Measurements from ENCODE around the gene ARHGAP5. TPM values are rescaled to one million over a fixed set of nuclear protein-coding genes. Genes with fewer than 3 reads are reported as not detected.
A peak's percentile ranks its signal among the peaks of the same experiment; 100 is the strongest.

The ARHGAP5 gene
- total RNA-seq, 1 donor from 2014 or later: 140 TPM

DNA sequence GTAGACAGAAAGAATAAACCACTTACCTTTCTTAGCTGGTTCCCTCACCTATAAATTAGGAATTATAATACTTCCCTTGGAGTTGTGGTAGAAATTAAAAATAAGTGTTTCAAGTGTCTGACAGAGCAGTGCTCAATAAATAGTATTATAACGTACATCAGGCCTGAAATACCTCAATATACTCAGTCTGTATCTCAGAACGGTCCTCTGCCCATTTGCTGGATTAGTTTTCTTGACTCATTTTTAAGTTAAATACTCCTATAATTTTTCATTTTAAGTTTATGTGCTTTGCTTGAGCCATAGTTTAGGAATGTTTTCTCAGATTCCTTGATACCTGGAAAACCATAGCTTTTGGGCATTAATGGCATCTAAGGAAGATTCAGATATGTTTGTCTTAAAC lies 22.4 kb downstream of the ARHGAP5 start:
- Histone ChIP-seq H3K4me2 (ENCODE audit: low read length) (no peak overlapping the region), H3K27me3 (ENCODE audit: insufficient read depth, low read length) (no peaks in the 10 kb centered on the region), H3K9ac (ENCODE audit: low read length) (no peak overlapping the region), H3K4me3 (ENCODE audit: insufficient read depth, low read depth, low read length) (no peak overlapping the region), H2AFZ (ENCODE audit: low read depth, low read length) (no peak overlapping the region), H3K9me3 (ENCODE audit: insufficient read depth, low read depth, low read length) (no peaks in the 10 kb centered on the region), H3K27ac (ENCODE audit: low read depth, low read length) (no peak overlapping the region), H4K20me1 (ENCODE audit: insufficient read depth, low read length) (peaks cover 56% of the 10 kb centered on the region), H3K4me1 (ENCODE audit: insufficient read depth, low read length) (no peaks in the 10 kb centered on the region), H3K36me3 (ENCODE audit: insufficient read depth, low read length) (peaks cover 7% of the 10 kb centered on the region), H3K79me2 (ENCODE audit: insufficient read depth, low read length) (peaks cover 85% of the 10 kb centered on the region)
- FAIRE-seq (no peak), DNase-seq (ENCODE audit: low read depth) (no peak)
- H3K27ac Mint-ChIP-seq (ENCODE audit: unreplicated experiment): no peak overlapping the region
- H3K4me3 Mint-ChIP-seq (ENCODE audit: unreplicated experiment): no peak overlapping the region
- peaks cover 6% of the 10 kb centered on the region for H3K4me1 Mint-ChIP-seq (ENCODE audit: low read depth, unreplicated experiment)
- H3K9me3 Mint-ChIP-seq (ENCODE audit: unreplicated experiment): no peaks in the 10 kb centered on the region
- no peak for TF ChIP-seq CTCF (IDR thresholded peaks at IDR 0.05; ENCODE audit: insufficient read depth, low read depth, low read length)
- H3K27me3 Mint-ChIP-seq (ENCODE audit: low read depth, unreplicated experiment): no peaks in the 10 kb centered on the region
- peaks cover 4% of the 10 kb centered on the region for H3K36me3 Mint-ChIP-seq (ENCODE audit: low read depth, unreplicated experiment)

GRCh38 chr14:32100175-32100574 lies 23.1 kb downstream of the ARHGAP5 start:
- Histone ChIP-seq H3K4me1 (ENCODE audit: insufficient read depth, low read length) (no peaks in the 10 kb centered on the region), H4K20me1 (ENCODE audit: insufficient read depth, low read length) (peaks cover 56% of the 10 kb centered on the region), H2AFZ (ENCODE audit: low read depth, low read length) (no peak overlapping the region), H3K27ac (ENCODE audit: low read depth, low read length) (no peak overlapping the region), H3K36me3 (ENCODE audit: insufficient read depth, low read length) (peaks cover 7% of the 10 kb centered on the region), H3K79me2 (ENCODE audit: insufficient read depth, low read length) (peaks cover 92% of the 10 kb centered on the region), H3K9ac (ENCODE audit: low read length) (no peak overlapping the region), H3K9me3 (ENCODE audit: insufficient read depth, low read depth, low read length) (no peaks in the 10 kb centered on the region), H3K4me3 (ENCODE audit: insufficient read depth, low read depth, low read length) (no peak overlapping the region), H3K27me3 (ENCODE audit: insufficient read depth, low read length) (no peaks in the 10 kb centered on the region), H3K4me2 (ENCODE audit: low read length) (no peak overlapping the region)
- H3K9me3 Mint-ChIP-seq (ENCODE audit: unreplicated experiment): no peaks in the 10 kb centered on the region
- no peak for FAIRE-seq
- TF ChIP-seq EZH2 (IDR thresholded peaks at IDR 0.05; ENCODE audit: insufficient read depth, low read length): no peak
- TF ChIP-seq CTCF (IDR thresholded peaks at IDR 0.05; ENCODE audit: insufficient read depth, low read depth, low read length): no peak
- H3K36me3 Mint-ChIP-seq (ENCODE audit: low read depth, unreplicated experiment): peaks cover 4% of the 10 kb centered on the region
- no peak for DNase-seq (ENCODE audit: low read depth)
- peaks cover 6% of the 10 kb centered on the region for H3K4me1 Mint-ChIP-seq (ENCODE audit: low read depth, unreplicated experiment)
- H3K27me3 Mint-ChIP-seq (ENCODE audit: low read depth, unreplicated experiment): no peaks in the 10 kb centered on the region
- no peak overlapping the region for H3K4me3 Mint-ChIP-seq (ENCODE audit: unreplicated experiment)
- H3K27ac Mint-ChIP-seq (ENCODE audit: unreplicated experiment): no peak overlapping the region

DNA sequence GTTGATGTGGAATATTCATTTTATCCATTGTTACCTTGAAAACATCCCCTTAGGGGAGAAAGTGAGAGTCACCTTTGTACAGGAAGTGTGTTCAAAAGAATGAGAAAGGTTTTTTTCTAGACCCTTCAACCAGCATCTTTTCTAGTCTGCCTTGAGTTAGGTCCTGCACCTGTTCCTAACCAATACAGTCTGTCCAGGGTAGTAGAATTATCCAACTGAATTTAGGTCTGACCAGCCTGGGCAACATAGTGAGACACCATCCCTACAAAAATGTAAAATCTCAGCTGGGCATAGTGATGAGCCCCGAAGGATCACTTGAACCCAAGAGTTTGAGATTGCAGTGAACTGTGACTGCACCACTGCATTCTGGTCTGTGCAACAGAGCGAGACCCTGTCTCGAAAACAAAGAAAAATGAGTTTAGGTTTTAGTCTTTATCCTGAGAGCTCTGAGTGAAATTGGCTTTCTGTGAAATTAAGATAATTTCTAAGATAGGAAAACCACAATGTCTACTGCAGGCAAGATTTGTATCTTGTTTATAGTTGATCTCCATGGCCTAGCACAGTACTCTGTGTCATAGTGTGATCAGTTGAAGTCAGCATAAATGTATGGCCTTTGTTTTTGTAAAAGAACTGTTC lies 25.2 kb downstream of the ARHGAP5 start:
- Histone ChIP-seq H4K20me1 (ENCODE audit: insufficient read depth, low read length) (peaks cover 49% of the 10 kb centered on the region), H2AFZ (ENCODE audit: low read depth, low read length) (no peak overlapping the region), H3K4me2 (ENCODE audit: low read length) (no peak overlapping the region), H3K4me1 (ENCODE audit: insufficient read depth, low read length) (no peaks in the 10 kb centered on the region), H3K27ac (ENCODE audit: low read depth, low read length) (no peak overlapping the region), H3K9ac (ENCODE audit: low read length) (no peak overlapping the region), H3K4me3 (ENCODE audit: insufficient read depth, low read depth, low read length) (no peak overlapping the region), H3K79me2 (ENCODE audit: insufficient read depth, low read length) (peaks cover 96% of the 10 kb centered on the region), H3K27me3 (ENCODE audit: insufficient read depth, low read length) (no peaks in the 10 kb centered on the region), H3K36me3 (ENCODE audit: insufficient read depth, low read length) (peaks cover 7% of the 10 kb centered on the region), H3K9me3 (ENCODE audit: insufficient read depth, low read depth, low read length) (no peaks in the 10 kb centered on the region)
- peaks cover 4% of the 10 kb centered on the region for H3K36me3 Mint-ChIP-seq (ENCODE audit: low read depth, unreplicated experiment)
- no peak overlapping the region for H3K4me3 Mint-ChIP-seq (ENCODE audit: unreplicated experiment)
- no peak overlapping the region for H3K27ac Mint-ChIP-seq (ENCODE audit: unreplicated experiment)
- TF ChIP-seq EZH2 (IDR thresholded peaks at IDR 0.05; ENCODE audit: insufficient read depth, low read length) (no peak), CTCF (IDR thresholded peaks at IDR 0.05; ENCODE audit: insufficient read depth, low read depth, low read length) (no peak)
- H3K9me3 Mint-ChIP-seq (ENCODE audit: unreplicated experiment): no peaks in the 10 kb centered on the region
- no peak for FAIRE-seq
- peak; percentile 16 for DNase-seq (ENCODE audit: low read depth)
- peaks cover 9% of the 10 kb centered on the region for H3K4me1 Mint-ChIP-seq (ENCODE audit: low read depth, unreplicated experiment)
- no peaks in the 10 kb centered on the region for H3K27me3 Mint-ChIP-seq (ENCODE audit: low read depth, unreplicated experiment)
